GM12865 (cell line): Measurements from ENCODE around the gene MED13.

Source experiments
- DNase-seq: peaks from one replicate; pipeline ENCODE4 v3.0.0; 2010; ENCODE audit warnings: low read depth
- H3K4me3 ChIP-seq: 2 replicates; pipeline ENCODE4 v1.5.1; 2011; ENCODE audit warnings: mild to moderate bottlenecking, low read depth, low read length, control low read depth
- CTCF ChIP-seq: IDR thresholded peaks from 2 replicates; pipeline ENCODE4 v1.5.1; 2011; ENCODE audit warnings: low read length, control low read depth, low read depth, inconsistent platforms; ENCODE audit not compliant: insufficient read depth; ENCODE audit errors: missing control alignments

MED13 gene

GRCh38 chr17:62045109-62045508 lies 20.0 kb downstream of the MED13 start:
- no peak overlapping the region for H3K4me3 ChIP-seq
- TF ChIP-seq CTCF, result no peak
- DNase-seq, result no peak

- DNase-seq, result no peak
- no peak overlapping the region for H3K4me3 ChIP-seq
- no peak for TF ChIP-seq CTCF
Measured at GRCh38 chr17:62043602-62044001, 21.5 kb downstream of the MED13 start.

DNA sequence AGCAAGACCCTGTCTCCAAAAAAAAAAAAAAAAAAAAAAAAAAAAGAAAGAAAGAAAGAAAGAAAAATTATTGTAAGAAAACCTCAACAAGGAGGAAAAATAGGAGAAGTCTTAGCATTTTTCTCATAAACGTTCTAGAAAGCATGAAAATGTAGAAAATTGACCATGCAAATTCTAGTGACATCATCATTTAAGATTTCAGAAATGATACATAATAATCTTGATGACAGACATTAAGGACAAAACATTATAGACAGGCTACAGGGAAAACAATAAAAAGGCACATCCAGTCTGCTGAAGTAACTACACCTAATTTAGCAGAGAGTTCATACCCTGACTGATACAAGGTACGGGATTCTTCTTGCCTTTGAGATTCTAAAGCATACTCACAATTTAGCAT lies 21.9 kb downstream of the MED13 start:
- TF ChIP-seq CTCF, result no peak
- DNase-seq, result no peak
- H3K4me3 ChIP-seq, result no peak overlapping the region

DNA sequence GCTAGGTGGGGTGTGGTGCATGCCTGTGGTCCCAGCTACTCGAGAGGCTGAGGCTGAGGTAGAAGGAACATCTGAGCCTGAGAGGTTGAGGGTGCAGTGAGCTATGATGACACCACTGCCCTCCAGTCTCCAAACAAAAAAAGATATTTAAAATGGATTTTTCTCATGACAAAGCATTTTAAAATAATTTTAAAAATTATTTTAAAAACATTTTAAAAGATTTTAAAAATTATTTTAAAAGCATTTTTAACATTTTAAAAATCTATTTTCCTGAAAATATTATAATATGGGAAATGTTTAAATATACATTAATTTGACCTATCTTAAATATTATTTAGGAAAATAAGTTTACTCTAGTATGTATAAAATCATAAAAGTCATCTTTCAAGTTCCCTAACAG lies 26.8 kb downstream of the MED13 start:
- no peak overlapping the region for H3K4me3 ChIP-seq
- no peak for TF ChIP-seq CTCF
- no peak for DNase-seq

DNA sequence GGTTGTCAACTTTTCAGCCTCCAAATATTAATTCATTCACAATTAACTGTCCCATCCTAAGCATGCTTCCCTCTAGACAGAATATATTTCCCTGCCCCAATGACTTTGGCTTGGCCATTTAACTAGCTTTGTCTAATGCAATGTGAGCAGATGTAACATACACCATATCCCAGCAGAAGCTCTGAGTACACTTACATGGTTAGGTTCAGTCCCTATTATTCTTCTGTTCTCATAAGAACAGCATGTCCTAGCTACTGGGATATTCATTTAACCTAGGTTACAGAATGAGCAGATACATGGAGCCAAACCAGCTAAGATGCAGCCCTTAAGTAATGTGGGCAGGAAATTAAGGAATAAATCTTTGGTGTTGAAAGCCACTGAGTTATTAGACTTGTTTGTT lies 31.8 kb downstream of the MED13 start:
- no peak for TF ChIP-seq CTCF
- no peak for DNase-seq
- no peak overlapping the region for H3K4me3 ChIP-seq

DNA sequence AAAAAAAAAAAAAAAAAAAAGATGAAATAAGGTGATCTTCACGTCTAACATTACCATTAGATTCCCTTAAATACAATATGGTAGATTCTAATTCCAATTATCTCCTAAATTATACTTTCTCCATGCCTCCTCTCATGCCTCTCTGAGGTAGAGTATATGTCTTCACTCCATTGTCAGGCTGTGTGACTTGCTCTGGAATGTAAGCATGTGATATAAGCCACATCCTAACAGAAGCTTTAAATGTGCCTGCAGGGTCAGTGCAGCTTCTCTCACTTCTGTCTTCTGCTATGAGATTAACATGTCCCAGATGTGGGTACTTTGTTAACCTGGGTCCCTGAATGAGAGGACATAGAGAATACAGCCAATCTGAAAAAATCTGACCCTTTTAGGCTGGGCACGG lies 32.6 kb downstream of the MED13 start:
- TF ChIP-seq CTCF, result no peak
- no peak for DNase-seq
- no peak overlapping the region for H3K4me3 ChIP-seq

DNA sequence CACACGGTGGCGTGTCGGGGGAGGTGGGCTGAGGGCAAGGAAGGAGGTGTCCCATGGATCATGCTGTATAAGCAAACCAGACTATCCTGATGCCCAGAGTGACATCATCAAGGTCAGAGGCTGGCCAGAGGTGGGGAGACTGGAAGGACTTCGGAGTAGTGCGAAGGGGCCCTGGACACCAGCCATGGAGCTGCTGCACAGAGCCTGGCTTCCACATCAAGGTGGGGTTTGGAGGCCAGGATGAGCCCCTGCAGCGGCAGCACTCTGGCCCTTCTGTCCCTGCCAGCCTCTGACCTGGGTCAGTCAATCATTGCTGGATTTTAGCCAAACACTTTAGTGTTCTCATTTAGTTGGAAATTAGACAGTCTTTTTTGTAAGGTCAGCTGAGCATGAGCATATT lies 34.8 kb downstream of the MED13 start:
- no peak overlapping the region for H3K4me3 ChIP-seq
- TF ChIP-seq CTCF, result no peak

More for the DNA sequence above, 34.8 kb downstream of the MED13 start:
- no peak for DNase-seq
